PFSK-1 (cell line): ENCODE data around the gene XCL2.

Source experiments
- FOXP2 ChIP-seq: optimal IDR thresholded peaks from 2 replicates; pipeline ENCODE3; 2011; ENCODE audit warnings: borderline replicate concordance, control low read depth, inconsistent platforms; ENCODE audit not compliant: insufficient read depth; ENCODE audit errors: extremely low read length, extremely low read depth
- POLR2AphosphoS5 ChIP-seq: IDR thresholded peaks from 2 replicates; pipeline ENCODE4 v1.6.1; 2012; ENCODE audit warnings: low read depth, mild to moderate bottlenecking, control low read depth, low read length, moderate library complexity
- SIN3A ChIP-seq: IDR thresholded peaks from 2 replicates; pipeline ENCODE4 v1.6.1; 2012; ENCODE audit warnings: mild to moderate bottlenecking, low read length, moderate library complexity, borderline replicate concordance; ENCODE audit not compliant: insufficient read depth
- TAF1 ChIP-seq: IDR thresholded peaks from 2 replicates; pipeline ENCODE4 v1.6.1; 2012; ENCODE audit warnings: low read length, control low read depth, borderline replicate concordance; ENCODE audit not compliant: insufficient read depth
- TF ChIP-seq, protein P1 (sequence below), 2 experiments: IDR thresholded peaks; 2 replicates each; pipeline versions ENCODE4 v1.6.1 to v1.8.0; 2011 to 2012; ENCODE audit warnings: low read depth in 2 of 2, low read length in 2 of 2, control low read depth in 1 of 2, inconsistent platforms in 1 of 2, mild to moderate bottlenecking in 1 of 2, moderate library complexity in 1 of 2; ENCODE audit not compliant: insufficient read depth in 1 of 2

Gene XCL2

GRCh38 chr1:168504064-168504837 lies 39.5 kb downstream of the XCL2 start:
- TF ChIP-seq POLR2AphosphoS5 (no peak), FOXP2 (no peak), SIN3A (no peak), TAF1 (no peak)
- TF ChIP-seq, protein P1, sequence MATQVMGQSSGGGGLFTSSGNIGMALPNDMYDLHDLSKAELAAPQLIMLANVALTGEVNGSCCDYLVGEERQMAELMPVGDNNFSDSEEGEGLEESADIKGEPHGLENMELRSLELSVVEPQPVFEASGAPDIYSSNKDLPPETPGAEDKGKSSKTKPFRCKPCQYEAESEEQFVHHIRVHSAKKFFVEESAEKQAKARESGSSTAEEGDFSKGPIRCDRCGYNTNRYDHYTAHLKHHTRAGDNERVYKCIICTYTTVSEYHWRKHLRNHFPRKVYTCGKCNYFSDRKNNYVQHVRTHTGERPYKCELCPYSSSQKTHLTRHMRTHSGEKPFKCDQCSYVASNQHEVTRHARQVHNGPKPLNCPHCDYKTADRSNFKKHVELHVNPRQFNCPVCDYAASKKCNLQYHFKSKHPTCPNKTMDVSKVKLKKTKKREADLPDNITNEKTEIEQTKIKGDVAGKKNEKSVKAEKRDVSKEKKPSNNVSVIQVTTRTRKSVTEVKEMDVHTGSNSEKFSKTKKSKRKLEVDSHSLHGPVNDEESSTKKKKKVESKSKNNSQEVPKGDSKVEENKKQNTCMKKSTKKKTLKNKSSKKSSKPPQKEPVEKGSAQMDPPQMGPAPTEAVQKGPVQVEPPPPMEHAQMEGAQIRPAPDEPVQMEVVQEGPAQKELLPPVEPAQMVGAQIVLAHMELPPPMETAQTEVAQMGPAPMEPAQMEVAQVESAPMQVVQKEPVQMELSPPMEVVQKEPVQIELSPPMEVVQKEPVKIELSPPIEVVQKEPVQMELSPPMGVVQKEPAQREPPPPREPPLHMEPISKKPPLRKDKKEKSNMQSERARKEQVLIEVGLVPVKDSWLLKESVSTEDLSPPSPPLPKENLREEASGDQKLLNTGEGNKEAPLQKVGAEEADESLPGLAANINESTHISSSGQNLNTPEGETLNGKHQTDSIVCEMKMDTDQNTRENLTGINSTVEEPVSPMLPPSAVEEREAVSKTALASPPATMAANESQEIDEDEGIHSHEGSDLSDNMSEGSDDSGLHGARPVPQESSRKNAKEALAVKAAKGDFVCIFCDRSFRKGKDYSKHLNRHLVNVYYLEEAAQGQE (IDR thresholded peaks at IDR 0.05; ENCODE audit: insufficient read depth in 1 of 2, low read depth in 2 of 2, low read length in 2 of 2) = no peak

- TF ChIP-seq POLR2AphosphoS5 = no peak
- TF ChIP-seq TAF1 = no peak
- TF ChIP-seq, protein P1 (IDR thresholded peaks at IDR 0.05; ENCODE audit: insufficient read depth in 1 of 2, low read depth in 2 of 2, low read length in 2 of 2) = no peak
- TF ChIP-seq SIN3A = no peak
- no peak for TF ChIP-seq FOXP2
These were observed 44.1 kb downstream of the XCL2 start for GRCh38 chr1:168499688-168500049.

GRCh38 chr1:168498956-168499687 lies 44.7 kb downstream of the XCL2 start:
- TF ChIP-seq POLR2AphosphoS5 = no peak

DNA sequence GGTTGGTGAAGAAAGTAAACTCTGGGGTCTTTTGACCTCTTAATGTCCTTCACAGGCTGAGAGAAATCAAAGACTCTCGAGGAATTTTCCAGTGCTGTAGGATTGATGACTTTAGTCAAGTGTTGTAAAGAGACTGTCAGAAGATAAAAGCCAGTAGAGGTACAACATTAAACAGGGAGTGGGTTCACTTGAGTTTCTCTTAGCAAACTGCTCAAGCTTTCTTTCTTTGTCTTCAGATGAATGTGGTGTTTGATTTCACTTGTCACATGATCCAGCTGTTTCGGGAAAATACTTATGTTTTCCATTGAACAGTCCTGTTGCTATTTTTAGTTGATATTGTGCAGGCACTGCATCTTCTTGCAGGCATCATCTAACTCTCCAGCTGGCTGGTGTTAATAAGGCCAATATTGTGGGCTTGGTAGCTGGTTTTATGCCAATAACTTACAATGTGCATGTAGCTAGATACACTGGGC lies 45.6 kb downstream of the XCL2 start:
- TF ChIP-seq, protein P1 (IDR thresholded peaks at IDR 0.05; ENCODE audit: insufficient read depth in 1 of 2, low read depth in 2 of 2, low read length in 2 of 2) = no peak
- TF ChIP-seq FOXP2 (no peak), POLR2AphosphoS5 (no peak), TAF1 (no peak), SIN3A (no peak)

GRCh38 chr1:168497376-168497950 lies 46.3 kb downstream of the XCL2 start:
- TF ChIP-seq, protein P1 (IDR thresholded peaks at IDR 0.05; ENCODE audit: insufficient read depth in 1 of 2, low read depth in 2 of 2, low read length in 2 of 2) = no peak
- TF ChIP-seq FOXP2 (no peak), SIN3A (no peak), TAF1 (no peak), POLR2AphosphoS5 (no peak)
